Endometrial microvascular endothelial cells (primary cell): ENCODE measurements around the gene NRXN3. TPM values are rescaled to one million over a fixed set of nuclear protein-coding genes. Genes with fewer than 3 reads are reported as not detected.

Experiments used
- in situ Hi-C: cut with HindIII; loops from 2 replicates; pipeline ENCODE4 v1.10.0; 2017; ENCODE audit warnings: low sequenced_read_pairs, low pct_unique_long_range_greater_than_20kb; ENCODE audit errors: inconsistent ontology term
- total RNA-seq: library from RNA; depleted of rRNA; stranded (reverse); fragments of >200 nt; gene quantifications from one replicate; pipeline ENCODE4 v1.2.3, GENCODE V29; 2015; ENCODE audit errors: inconsistent ontology term

The NRXN3 gene
- total RNA-seq, 1 donor from 2014 or later = 0.09 TPM

DNA sequence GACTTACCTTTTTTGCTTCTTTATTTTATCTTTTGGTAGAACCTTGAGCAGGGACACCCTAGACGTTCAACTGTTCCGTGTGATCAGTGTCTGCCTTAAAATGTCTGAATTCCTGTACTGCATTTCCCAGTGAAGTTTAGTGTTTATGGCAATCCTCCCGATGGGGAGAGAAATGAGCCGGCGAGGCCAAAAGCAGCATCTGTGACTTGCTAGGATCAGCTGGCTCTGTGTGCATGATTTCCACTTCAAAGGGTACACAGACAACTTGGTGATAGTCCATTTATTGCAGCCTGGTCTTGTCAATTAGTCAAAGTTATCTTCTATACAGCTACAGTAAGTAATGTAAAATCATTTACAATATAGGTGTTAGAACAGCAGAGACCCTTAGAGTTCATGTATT is 1272.6 kb downstream of the NRXN3 start:
- in situ Hi-C loops = no loop called here

DNA sequence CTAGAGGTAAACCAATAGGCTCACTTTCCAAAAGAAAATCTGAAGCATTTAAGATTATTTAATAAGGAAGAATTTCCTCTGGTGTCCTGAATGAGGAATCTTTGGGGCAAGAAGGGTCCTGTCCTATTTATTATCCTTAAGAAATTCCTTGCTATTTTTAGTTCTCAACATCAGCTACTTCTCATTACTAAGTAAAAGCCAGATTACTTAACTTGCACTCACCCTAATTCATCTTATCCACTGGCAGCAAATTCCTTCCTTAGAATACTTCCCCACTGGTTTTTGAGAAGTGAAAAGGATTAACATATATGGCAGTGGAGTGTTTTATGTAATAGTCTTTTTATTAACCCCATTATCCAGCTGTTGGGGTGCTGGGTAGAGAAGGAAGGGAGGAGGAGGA is 1273.4 kb downstream of the NRXN3 start:
- in situ Hi-C loops = no loop called here

DNA sequence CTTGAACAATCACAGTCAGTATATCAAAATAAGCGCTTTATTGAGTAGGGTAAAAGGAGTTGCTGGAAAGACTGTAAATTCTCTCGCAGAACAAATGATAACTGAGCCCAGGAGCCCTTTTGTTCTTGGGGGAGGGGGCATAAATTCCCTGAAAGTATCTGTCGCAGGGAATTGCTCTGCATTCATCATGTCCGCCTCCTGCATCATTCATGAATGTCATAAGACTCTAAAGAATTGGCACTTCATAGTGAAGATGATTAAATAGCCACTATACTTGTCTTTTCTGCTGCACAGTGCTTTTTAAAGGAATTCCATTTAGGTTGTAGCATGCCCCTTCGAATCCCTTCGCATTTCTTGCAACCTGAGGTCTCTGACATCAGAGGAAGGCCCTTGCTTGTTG is 1278.8 kb downstream of the NRXN3 start:
- in situ Hi-C loops = no loop called here

DNA sequence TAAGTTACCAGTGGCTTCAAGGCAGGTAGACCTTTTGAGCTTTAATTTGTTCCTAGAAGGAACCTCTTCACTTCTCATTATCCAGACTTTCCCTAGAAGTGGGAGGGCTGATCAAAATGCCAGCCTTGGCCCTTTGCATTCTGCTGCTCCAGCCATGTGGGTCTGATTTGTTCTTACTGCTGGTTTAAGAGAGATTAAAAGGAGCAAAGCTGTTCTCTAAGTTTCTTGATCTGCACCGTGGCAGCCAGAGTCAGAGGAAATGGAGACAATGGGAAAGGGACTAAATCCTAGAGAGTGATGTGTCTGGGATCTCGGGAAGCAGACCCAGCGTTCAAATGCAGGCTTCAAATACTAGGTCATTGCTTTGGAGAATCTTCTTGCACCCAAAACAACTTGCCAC is 1281.4 kb downstream of the NRXN3 start:
- in situ Hi-C loops = no loop called here

DNA sequence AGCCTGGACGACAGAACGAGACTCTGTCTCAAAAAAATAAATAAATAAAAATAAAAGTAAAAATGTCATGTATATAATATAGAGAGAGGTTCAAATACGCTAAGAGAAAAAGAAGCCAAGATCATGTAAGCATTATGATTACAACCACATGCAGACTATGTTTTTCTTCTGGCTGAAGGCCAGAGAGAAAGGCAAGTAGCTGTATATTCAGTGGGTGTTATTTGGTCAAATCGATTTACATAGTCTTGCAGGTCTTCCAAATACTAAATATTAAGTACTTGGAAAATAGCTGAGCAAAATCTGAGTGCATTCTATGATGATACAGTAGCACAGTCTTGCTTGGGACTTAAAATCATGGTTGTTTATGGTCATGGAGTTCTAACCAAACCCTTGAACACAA is 1283.1 kb downstream of the NRXN3 start:
- in situ Hi-C loops = no loop called here

DNA sequence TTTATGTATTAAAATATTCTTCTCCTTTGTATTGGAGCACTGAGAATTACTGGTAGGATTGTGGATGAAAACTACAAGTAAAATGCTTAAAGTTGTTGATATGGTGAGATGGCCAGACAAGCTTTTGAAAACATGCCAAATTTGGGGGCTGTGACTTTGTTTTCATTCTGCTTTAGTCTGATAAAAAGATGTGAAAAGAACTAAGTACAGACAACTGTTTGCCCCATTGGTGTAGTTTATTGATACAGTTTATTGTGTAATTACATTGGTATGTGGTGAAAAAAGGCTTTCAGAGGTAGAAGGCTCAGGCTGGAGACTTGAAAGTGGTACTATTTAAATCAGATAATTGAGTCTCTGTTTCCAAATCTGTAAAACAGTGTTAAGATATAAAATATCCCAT is 1294.3 kb downstream of the NRXN3 start:
- in situ Hi-C loops = no loop called here

DNA sequence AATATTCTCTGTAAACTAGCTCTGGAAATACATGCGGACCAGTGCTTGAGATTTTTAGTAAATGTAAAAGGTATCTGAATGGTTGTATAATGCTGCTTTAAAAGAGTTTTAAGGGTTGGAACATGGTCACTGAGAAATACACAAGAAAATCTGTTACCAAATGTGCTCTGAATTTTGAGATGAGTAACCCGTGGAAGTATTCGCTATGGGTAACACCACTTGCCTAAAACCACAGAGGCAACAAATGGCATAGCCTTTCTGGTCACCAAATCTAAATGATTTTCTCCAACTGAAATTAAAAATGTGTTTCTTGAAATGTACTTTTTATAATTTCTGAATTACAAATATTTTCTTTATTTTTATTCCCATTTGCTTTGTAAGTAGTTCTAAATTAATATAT is 1295.5 kb downstream of the NRXN3 start:
- in situ Hi-C loops = no loop called here

DNA sequence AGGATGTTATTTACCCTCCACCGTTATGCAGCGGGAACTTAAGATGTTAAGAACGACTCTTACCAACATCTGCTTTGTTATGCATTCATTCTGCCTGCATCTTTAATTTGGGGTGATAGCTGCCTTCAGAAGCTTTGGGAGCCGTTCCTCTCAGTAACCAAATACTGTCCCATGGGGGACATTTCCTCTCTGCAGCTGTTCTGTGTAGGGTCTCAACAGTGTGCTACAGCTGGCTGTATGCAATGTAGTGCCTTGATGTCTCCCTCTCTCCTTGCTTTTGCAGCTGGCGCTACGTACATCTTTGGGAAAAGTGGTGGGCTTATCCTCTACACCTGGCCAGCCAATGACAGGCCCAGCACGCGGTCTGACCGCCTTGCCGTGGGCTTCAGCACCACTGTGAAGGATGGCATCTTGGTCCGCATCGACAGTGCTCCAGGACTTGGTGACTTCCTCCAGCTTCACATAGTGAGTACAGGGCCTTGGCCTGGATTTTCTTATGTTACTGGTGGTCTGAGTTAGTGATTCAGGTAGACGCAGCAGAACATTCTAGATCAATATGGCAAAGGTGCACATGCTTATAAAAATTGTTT is 1296.9 kb downstream of the NRXN3 start:
- in situ Hi-C loops = no loop called here

DNA sequence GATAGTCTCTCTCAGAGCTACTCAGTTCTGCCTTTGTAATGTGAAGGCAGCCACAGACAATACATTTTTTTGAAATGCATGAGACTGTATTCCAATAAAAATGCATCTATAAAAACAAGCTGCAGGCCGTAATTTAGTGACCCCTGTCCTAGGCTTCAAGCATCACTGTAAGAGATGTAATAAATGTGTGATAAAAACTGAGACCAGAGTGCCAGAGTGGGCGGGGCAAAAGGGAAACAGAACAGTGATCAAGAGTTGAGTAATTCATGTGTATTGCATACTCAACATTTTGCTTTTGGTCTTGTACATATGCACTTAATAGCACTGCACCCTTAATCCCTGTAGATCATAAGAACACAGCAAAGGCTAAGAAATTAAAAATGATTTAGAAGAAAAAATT is 1297.7 kb downstream of the NRXN3 start:
- in situ Hi-C loops = no loop called here

DNA sequence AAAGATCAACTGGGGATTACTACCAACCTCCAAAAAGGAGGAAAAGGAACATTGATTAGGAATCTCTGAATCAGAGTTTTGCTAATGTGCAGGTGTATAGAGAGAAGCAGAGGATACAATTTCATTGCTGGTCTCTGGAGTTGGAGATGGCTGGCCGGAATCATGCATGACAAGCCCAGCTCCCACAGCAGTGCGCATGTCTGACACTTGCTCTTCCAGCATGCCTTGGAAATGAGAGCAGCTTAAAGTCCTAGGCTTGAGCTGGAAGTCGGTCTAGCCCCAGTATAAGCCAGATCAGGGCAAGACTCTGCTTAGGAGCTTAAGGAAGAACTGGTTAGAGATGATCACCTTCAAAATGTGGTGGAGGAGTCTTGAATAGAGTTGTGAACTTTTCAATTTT is 1298.3 kb downstream of the NRXN3 start:
- in situ Hi-C loops = no loop called here

DNA sequence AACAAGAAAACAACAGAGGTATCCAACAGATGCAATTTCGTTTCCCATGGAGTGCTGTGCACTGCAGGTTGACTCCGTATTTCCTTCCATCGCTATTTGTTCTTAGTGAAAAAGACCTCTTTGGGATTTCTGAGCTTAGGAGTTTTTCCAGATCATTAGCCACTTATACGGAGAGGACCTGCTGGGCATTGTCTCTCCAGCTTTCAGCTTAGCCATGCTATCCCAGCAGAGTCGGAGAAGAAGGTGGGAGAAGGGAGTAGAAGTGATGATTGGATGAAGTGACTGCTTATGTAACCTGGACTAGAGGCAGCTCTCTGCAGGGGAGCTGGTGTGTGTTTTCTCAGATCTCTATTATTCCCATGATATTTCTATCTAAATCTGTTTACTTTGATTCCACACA is 1303.5 kb downstream of the NRXN3 start:
- in situ Hi-C loops = no loop called here

DNA sequence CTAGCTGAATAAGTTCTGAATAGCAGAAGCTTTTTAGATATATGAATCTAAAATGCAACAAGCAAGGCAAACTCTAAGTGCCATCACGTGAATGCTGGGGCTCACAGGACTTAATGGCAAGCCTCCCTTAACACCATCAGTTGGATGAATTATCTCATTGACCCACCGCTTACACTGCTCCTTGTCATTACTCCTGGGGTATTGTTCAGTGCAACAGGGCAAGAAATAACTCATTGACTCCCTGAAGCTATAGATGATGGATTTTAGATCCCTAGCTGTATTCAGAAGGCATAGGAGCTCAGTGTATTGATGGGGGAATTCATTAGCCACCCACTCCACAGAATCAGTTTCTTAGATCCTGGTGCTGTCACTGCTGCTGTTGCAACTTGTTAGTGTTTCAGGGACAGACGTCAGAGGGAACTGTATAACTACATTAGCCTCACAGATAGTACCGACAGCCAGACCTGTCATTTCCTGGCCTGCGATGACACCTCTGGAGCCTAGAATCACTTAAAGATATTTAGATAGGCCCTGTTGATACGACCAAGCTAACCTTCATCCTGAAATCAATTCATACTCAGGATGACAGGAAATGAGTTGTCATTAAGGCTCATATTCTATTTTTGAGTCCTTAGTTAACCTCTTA is 1305.8 kb downstream of the NRXN3 start:
- in situ Hi-C loops = no loop called here

DNA sequence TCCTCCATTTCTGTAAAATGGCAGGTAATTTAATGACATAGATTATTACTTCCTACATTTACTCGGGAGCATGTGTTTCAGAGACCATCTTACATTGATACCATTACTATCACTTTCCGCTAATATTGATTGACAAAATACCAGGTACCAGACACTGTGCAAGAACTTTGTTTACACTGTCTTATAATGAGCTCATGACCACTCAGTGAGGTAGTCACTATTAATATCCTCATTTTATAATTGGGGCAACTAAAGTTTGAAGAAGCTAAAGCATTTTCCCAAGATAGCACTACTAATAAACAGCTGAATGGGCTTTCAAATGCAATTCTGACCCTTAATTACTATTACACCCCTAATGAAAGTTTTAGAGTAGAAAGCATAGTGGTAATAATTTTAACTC is 1306.4 kb downstream of the NRXN3 start:
- in situ Hi-C loops = no loop called here

DNA sequence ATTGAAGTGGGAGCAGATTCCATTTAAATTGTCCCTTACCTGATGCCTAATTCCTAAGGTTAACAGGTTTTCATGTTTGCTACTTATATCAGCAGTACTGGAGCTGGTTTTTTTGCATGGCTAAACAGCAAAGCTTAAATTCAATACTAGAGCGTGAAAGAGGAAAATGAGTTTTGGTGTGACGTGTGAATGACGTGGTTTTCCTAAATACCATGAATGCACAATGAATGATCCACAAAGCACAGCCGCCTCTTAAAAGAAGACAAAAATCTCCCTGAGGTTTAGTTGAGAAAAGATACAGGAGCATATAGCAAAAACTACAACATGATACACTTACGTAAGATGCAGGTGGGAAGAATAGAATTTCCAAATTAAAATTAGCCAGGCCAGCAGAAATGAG is 1310.0 kb downstream of the NRXN3 start:
- in situ Hi-C loops = no loop called here

DNA sequence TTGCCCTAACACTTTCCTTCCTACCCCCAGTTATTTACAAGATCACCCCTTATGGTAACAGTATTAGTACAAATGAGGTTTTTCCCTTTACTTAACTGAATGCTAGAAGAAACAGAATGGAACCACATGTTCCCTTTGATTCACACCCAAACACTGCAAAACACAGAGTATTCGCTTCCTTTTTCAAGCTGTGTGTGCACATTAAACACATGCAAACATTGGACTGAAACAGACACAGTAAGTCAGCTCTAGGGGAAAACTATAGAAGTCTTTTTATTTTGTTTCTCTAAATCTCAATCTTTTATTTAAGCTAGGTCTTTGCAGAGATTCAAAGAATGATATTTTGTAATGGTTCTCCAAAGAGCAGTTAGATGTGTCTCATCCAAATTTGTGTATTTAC is 1312.7 kb downstream of the NRXN3 start:
- in situ Hi-C loops = no loop called here

DNA sequence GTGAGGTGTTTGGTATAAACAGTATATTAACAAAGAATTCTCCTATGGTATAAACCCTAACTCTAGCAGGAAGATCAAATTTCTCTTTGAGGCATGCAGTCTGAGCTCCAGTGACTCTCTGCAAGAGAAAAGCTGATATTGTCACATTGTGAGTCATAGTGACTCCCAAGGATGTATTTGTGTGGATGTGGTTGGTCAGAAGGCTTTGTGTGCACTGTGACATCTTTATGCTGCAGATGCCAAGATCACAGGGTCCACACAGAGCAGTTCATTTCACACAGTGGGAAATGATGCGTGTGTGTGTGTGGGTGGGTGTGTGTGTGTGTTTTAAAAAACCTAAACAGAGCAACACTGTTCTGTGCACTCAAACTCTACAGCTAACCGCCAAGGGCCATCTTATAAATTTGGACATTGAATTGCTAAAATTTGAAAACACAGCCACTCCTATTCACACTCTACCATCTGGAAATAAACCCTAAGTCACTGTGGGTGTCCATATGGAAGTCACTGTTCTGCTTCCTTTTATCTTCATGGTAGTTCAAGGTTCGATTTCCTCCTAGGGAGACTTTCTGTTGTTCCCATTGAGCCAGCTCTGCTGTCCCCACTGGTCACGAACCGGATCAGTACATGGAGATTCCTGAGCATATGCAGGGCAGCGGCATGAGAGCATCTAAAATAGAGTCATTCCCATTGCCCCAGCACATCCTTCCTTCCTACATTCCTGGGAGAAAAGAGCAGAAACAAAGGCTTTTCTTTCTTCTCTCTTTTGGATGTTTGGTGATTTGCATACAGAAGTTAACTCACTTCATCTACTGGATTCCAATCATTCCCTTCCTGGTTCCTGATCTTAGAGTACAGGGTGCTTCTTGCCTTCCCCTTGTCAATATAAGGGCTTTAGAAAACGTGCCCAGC is 1313.6 kb downstream of the NRXN3 start:
- in situ Hi-C loops = no loop called here

DNA sequence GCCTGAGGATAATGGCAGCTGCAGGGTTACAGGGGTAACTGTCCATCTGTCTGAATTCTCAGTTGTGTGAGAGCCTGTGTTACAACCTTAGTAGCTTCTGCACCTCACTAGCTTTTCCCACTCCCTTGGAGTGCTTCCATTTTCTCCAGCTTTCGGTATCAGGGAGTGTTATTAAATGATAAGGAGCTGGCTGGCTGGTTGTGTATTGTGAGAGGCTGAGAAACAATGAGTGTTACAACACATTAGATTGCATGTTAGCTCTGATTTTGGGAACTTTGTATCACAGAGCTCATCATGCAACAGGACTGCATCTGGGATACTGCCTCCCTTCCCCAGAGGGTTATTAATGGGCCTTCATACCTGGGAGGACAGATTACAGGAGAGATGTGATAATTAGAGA is 1317.5 kb downstream of the NRXN3 start:
- in situ Hi-C loops = no loop called here

DNA sequence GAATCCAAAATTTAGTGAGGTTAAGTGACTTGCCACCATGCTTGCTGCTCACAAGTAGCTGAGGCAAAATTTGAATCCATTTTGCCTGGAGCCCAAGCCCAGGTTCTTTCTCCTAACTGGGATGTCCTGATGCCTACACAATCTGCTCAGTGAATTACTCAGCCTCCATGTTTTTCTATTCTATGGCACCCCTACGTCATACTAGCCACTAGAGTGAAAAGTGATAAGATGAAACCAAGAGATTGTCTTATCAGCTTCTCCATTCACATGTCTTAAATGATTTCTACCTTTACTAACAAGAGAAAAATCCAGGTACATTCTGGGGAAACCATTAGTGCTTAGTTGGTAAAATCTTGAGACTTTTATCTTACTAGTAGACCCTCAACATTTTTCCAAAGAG is 1321.0 kb downstream of the NRXN3 start:
- in situ Hi-C loops = no loop called here

DNA sequence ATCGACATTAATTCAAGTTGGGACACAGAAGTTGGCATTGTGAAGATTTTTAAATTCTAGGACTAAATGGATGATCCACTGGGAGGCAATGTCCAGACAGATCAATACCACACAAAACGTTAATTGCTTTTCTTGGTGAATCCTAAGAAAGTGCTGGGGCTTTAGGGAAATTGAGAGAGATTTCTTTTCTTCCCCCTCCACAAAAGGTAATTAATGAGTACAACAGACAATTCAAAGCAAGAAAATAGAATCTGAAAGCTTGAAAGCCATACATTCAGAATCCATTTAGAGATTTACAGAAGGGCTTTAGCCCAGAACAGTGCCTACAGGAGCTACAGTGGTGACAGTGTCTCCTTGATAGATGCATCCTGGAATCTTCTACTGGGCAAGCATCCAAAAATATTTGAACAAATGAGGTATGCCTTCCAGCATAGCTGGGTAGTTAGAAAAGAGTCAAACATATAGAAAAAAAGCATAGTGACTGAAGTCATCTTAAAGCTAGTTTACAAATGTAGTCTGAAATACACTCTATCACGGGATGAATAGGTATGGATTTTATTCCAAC is 1323.0 kb downstream of the NRXN3 start:
- in situ Hi-C loops = no loop called here

DNA sequence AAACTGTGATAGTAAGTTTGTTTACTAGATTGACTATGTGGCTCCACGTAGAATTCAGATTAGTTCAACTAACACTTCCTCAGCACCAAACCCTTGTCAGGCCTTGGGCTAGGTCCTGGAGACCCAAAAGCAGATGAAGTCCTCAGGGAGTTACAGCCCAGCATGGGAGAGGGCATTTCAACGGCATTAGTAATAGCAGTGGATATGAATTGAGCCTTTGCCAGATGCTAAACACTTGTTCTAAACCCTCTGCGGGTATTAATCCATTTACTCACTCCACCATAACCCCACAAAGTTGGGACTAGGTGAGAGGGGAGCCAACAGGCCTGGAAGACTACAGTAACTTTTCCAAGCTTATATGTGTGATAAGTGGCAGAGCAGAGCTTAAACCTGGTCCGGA is 1326.5 kb downstream of the NRXN3 start:
- in situ Hi-C loops = no loop called here
